ENCODE data around the gene UBA1.

UBA1 gene

GRCh38 chrX:47170861-47171692, 22.6 kb upstream of the UBA1 start:
- no peak for DNase-seq

GRCh38 chrX:47171996-47172395, 21.6 kb upstream of the UBA1 start:
- DNase-seq = no peak

GRCh38 chrX:47172549-47172948, 21.1 kb upstream of the UBA1 start:
- DNase-seq = no peak

- DNase-seq = no peak
Observed at GRCh38 chrX:47172971-47173792, 20.4 kb upstream of the UBA1 start.

GRCh38 chrX:47174376-47174775, 19.3 kb upstream of the UBA1 start:
- no peak for DNase-seq

- no peak for DNase-seq
Observed at GRCh38 chrX:47174846-47175587, 18.6 kb upstream of the UBA1 start.

- no peak for DNase-seq
Observed at GRCh38 chrX:47175588-47175980, 18.0 kb upstream of the UBA1 start.

GRCh38 chrX:47176101-47176740, 17.4 kb upstream of the UBA1 start:
- no peak for DNase-seq

- no peak for DNase-seq
Observed at GRCh38 chrX:47177079-47177478, 16.6 kb upstream of the UBA1 start.

GRCh38 chrX:47178337-47178736, 15.3 kb upstream of the UBA1 start:
- no peak for DNase-seq

GRCh38 chrX:47179221-47179927, 14.3 kb upstream of the UBA1 start:
- DNase-seq = no peak

- no peak for DNase-seq
Observed at GRCh38 chrX:47179928-47180255, 13.7 kb upstream of the UBA1 start.

GRCh38 chrX:47180346-47180745, 13.3 kb upstream of the UBA1 start:
- no peak for DNase-seq

GRCh38 chrX:47181301-47181700, 12.3 kb upstream of the UBA1 start:
- no peak for DNase-seq

GRCh38 chrX:47182106-47182700, 11.4 kb upstream of the UBA1 start:
- DNase-seq = no peak

GRCh38 chrX:47184486-47184885, 9.1 kb upstream of the UBA1 start:
- no peak for DNase-seq

- DNase-seq = no peak
Observed at GRCh38 chrX:47185241-47185640, 8.4 kb upstream of the UBA1 start.

GRCh38 chrX:47186096-47186740, 7.4 kb upstream of the UBA1 start:
- DNase-seq = no peak

GRCh38 chrX:47187106-47187677, 6.4 kb upstream of the UBA1 start:
- DNase-seq = no peak

- no peak for DNase-seq
Observed at GRCh38 chrX:47189906-47190305, 3.7 kb upstream of the UBA1 start.

All from NCI-H1105 treated with DMSO at 0.1 percent for 48 hours (cell line).